GM18511 (cell line): ENCODE data around the gene NTM.
"Not testable (repeated sequence)": the region's sequence is repeated elsewhere in the genome, so short reads cannot be mapped to it uniquely, and the experiment has no call there.

Experiments
- ATAC-seq: cut with Tn5 transposase; IDR thresholded peaks from one replicate; pipeline ENCODE4 v1.9.1; 2021; ENCODE audit warnings: mild to moderate bottlenecking, moderate library complexity; ENCODE audit not compliant: unreplicated experiment

The NTM gene

GRCh38 chr11:132050577-132051165 lies 680.3 kb downstream of the NTM start:
- ATAC-seq: no peak

DNA sequence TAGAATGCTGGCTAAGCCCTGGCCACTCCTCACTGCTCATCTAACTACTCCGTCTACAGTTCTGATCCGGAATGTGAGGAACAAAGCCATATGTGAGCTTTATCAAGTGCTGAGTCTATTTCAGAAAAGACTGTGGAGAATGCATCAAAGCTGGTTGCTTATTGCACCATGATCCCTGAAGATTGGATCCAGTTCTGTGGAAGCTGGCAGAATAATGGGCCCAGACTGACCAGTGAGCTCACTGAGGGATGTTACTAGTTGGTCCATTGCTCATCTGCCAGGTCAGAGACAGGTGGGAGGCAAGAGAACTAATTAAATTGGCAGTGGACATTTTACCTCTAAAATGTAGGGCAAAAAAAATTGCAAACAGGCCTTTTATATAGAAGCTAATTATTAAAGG lies 681.3 kb downstream of the NTM start:
- ATAC-seq: no peak

GRCh38 chr11:132052342-132052741 lies 681.9 kb downstream of the NTM start:
- no peak for ATAC-seq

DNA sequence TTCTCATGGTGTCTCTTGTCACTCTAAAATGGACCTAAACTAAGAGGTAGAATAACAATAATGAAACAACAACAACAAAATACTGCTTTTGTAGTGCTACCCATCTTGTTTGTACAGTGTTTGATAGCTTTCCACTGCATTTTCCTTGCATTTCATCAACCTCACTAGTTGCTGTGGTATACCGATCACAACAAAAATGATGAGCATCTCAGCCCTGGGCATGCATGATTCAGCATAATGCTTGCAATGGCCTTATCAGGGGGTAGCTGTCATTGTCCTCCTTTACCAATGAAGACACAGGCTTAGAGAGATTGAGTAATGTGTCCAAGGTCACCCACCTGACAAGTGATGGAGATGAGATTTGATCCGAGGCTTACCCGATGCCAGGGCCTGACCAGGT lies 682.5 kb downstream of the NTM start:
- ATAC-seq: no peak

DNA sequence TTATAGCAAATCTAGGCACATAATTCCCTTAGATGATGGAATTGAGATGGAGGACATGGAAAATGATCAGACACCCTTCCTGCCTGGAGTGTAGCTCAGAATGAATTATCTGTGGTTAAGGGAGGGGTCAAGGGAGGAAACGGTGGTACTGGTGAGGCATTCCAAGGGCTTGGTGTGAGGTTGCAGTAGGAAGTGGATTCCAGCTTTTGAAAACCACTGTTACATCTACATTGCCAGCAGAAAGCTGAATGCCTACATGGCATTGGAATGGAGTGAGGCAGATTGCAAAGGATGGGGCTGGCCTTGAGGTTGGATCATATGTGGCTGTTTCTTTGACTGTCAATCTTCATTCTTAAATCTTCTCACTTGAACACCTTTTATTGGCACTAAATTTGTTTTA lies 684.4 kb downstream of the NTM start:
- no peak for ATAC-seq

DNA sequence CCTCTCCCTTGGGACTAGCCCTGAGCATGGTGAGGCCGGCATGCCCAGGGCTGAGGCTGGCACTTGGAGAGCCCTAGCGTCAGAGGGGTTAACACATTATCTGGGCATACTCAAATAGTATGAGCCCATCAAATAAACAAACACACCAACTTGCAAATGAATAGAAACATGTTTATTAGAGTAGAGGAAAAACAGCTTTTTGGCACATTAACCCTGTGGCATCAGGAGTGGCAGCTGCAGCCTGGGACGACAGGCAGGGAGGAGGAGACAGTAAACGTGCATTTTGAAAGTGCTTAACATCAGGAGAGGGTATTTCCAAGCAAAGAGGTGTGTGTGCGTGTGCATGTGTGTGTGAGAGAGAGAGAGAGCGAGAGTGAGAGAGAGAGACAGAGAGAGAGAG lies 684.9 kb downstream of the NTM start:
- no peak for ATAC-seq

- no peak for ATAC-seq
Measured at GRCh38 chr11:132056689-132057088, 686.3 kb downstream of the NTM start.

DNA sequence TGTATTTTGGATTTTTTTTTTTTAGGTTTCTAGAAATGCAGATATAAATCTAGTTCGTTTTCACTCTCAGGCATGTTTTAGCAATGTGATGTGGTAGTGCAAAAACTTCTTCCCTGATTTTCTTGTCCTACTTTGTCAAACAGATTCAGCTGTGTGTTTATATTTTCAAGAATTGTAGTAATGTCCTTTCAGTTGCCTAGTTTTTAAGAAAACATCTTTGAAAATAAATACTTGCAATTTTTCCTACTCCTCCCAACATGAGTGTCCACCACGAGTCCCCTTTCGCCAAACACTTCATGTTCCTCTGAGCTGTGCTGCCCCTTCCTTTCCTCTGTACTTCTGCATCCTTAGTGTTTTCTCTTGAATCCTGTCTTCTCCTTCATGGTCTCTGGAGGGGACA lies 686.9 kb downstream of the NTM start:
- no peak for ATAC-seq

DNA sequence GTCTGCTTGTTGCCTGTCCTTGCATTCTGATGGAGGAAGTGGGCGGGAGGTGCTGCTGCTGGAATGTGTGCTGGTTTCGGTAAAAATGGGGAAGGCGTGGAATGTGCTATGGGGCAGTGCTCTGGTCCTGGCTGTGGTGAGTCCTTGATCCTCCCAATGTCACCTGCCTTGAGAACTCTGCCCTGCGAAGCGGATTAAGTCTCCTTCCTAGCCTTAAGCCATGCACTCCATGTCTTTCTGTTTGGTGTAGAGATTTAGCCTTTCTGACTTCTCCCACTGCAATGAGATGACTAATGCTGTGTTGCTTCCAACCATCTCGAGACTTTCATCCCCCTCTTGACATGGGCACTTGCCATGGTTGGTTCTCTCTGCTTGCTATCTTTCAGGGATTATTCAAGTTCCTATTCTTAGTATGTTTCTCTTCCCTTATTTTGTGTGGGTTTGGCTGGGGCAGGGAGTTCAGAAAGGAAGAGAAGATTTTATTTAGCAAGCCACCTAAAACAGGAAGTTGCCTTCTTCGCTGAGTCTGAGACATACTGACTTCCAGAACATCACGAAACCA lies 687.9 kb downstream of the NTM start:
- no peak for ATAC-seq

DNA sequence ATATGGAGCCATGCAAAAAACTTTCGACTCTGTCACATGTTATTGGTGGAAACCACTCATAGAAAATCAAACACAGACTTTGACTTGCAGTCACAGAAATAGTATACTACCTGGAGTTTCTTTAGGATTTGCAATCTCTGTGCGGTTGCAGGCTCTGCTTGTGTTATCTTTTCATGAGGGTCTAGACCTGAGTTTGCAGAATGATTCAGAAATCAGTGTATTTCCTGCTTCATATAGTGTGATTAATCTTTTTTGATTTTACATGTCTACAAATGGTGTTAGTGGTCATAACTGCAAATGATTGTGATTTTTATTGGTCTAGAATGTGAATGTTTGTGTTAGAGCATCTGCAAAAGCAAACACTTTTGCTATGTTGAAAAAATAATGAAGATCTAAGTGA lies 690.2 kb downstream of the NTM start:
- ATAC-seq: no peak

- no peak for ATAC-seq
Measured at GRCh38 chr11:132062031-132062430, 691.6 kb downstream of the NTM start.

DNA sequence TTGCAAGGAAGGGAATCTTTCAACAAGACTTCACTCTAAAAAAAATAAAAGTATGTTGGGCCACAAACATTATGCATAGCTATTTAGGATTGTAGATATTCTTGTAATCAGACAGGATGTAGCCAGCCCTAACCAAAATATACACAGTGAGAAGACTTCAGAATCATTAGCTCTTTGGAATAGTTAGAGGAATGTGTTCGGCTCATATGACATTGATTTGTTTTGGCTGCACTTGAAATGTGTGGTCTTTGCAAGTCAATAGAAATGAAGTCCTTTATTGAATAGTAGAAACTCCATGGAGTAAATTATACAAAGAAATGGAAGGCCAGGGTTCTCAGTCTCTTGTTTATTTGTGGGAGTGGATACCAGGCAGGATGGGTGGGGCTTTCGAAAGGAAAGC lies 692.1 kb downstream of the NTM start:
- ATAC-seq: no peak

DNA sequence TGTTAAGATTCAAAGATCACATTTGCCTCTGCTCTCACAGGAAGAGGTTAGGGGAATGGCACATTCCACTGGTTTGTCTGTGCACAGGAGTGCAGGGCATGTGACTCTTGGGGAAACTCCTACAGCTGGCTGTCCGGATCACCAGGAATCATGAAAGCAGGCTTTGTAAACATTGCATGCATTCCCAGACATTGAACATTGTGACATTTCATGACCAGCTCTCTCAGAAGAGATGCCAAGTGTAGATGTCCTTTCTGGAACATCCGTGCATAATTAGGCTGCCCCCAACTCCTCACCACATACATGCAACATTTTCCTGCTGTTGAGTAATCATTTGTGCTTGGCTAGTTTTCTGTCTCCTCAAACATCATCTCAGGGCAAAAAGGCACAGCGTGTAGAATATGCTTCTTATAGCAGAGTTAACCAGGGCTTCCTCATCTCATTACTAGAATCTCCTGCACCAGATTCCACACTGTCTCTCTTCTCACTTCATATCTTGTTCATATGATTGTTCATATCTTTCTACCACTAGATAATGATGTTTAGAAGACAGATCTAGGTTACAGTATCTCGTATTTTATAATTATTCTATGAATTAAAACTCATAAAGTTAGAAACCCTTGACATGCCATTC lies 694.7 kb downstream of the NTM start:
- no peak for ATAC-seq

DNA sequence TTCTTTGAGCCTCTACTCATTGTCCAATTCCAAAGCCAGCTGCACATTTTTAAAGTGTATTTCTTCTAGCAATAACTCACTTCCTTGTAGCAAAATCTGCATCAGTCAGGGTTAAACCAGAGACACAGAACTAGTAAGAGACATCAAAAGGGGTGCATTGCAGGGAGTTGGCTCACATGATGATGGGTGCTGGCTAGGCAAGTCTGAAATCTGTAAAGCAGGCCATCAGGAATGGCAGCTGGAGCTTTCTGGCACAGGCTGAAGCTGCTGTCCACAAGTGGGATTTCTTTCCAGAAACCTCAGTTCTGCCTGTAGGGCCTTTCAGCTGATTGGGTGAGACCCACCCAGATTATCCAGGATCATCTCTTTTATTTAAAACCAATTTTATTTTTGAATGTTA lies 698.1 kb downstream of the NTM start:
- ATAC-seq: no peak

- not testable (repeated sequence) for ATAC-seq
Measured at GRCh38 chr11:132069593-132069992, 699.2 kb downstream of the NTM start.

DNA sequence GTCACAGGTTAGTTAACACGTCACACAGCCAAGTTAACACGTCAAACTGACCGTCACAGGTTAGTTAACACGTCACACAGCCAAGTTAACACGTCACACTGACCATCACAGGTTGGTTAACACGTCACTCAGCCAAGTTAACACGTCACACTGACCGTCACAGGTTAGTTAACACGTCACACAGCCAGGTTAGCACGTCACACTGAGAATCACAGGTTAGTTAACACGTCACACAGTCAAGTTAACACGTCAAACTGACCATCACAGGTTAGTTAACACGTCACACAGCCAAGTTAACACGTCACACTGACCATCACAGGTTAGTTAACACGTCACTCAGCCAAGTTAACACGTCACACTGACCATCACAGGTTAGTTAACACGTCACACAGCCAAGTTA lies 700.5 kb downstream of the NTM start:
- not testable (repeated sequence) for ATAC-seq

DNA sequence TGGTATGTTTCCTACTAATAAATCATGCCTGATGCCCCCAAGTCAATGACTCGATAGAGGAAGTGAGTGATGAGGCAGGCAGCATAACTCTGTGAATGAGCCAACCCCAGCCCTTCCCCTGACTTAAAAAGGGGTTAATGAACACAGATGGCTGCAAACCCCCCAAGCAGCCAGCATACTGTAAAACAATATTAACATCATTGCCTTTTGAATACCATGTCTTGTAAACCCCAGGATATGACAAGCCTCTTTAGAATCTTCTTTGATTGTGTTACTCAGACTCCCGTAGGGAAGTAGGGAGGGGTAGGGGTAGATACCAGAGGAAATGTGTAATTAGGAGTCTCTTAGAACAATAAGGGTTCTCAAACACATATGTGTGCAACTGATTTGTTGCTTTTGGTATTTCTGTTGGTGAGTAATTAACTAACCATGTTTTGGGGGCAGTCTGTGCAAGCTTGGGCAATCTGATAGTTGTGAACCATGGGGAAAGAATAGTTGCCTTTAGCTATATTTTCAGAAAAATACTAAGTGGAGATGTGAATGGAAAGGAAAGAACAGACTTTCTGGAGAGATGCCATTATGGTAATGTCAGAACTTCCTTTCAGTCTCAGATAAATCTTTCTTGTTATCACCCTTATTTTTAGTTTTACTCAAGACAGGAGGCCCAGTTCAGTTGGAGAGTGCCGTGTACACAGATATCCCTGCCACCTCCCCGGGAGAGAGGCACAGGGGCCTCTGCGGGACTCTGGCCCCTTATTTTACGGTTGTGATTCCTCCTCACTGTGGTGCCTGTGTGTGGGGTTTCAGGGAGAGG lies 701.8 kb downstream of the NTM start:
- no peak for ATAC-seq

DNA sequence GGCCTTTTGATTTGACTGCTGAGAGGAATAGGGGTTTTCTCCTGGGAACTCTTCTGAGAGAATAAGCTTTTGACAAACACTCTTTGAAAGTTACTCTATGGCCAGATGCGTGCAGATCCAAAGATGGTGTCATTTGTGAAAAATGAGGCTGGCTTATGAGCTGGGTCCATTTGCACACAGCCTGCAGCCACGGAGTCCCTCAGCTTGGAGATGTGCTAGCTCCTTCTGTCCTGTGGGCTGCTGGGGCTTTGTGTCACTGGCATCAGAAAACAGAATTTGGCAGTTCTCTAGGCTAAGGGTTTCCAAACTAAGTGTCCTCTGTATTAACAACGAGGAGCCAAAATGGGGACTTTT lies 702.4 kb downstream of the NTM start:
- ATAC-seq: no peak

DNA sequence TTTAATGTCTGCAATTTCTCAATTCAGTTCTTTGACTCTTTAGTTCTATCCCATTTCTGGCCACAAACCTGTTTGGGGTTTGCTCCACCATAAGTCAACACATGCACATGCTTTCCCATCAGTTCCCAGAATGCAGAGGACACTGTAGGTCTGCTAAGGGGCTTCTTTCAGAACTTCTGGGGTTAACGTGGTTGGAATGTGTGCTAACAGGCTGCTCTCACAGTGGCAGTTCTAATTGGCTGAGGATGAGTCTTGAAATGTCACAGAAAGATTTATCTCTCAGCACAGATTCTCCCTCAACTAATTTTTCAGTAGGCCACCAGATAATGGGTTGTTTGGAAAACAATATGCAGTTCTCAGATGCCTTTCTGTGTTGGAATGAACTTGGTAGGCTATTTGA lies 703.4 kb downstream of the NTM start:
- no peak for ATAC-seq

DNA sequence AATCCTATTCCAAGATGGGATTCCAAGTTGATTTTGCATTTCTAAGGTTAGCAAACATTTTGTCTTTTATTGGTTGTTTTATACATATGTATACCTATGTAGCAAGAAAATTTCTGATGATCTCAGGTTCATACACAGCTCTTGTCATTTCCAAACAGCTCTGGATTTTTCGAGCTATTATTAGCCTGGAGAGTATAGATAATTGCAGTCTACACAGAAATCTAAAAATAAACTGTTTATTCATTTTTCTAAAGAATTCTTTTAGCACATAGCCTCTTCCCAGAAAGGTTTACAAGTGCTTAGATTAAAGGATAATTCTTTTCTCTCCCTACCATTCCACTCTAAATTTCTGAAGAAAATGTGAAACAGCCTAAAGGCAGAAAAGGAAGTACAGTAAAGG lies 705.0 kb downstream of the NTM start:
- no peak for ATAC-seq

GRCh38 chr11:132077416-132077815 lies 707.0 kb downstream of the NTM start:
- ATAC-seq: no peak
